GM18499 (cell line): ENCODE data around the gene RAE1.

Source experiments
- ATAC-seq: cut with Tn5 transposase; IDR thresholded peaks from one replicate; pipeline ENCODE4 v1.9.1; 2021; ENCODE audit warnings: moderate number of reproducible peaks; ENCODE audit not compliant: insufficient read depth, unreplicated experiment

The RAE1 gene

GRCh38 chr20:57384953-57385761 lies 34.1 kb downstream of the RAE1 start:
- no peak for ATAC-seq

- no peak for ATAC-seq
Measured at GRCh38 chr20:57385940-57386339, 34.9 kb downstream of the RAE1 start.

- ATAC-seq, result no peak
Measured at GRCh38 chr20:57386762-57387161, 35.7 kb downstream of the RAE1 start.

- ATAC-seq, result no peak
Measured at GRCh38 chr20:57387463-57387862, 36.4 kb downstream of the RAE1 start.

GRCh38 chr20:57387945-57388371 lies 36.9 kb downstream of the RAE1 start:
- no peak for ATAC-seq

- ATAC-seq, result no peak
Measured at GRCh38 chr20:57388953-57389694, 38.1 kb downstream of the RAE1 start.

GRCh38 chr20:57389695-57390603 lies 38.9 kb downstream of the RAE1 start:
- ATAC-seq, result no peak

- ATAC-seq, result no peak
Measured at GRCh38 chr20:57390604-57391438, 39.8 kb downstream of the RAE1 start, which contains the start of gene RBM38. RBM38 (plus strand) TSS chr20:57391396; CDS start chr20:57391582, 186 bp downstream.

GRCh38 chr20:57391439-57392301 lies 40.6 kb downstream of the RAE1 start:
- ATAC-seq, result no peak

- no peak for ATAC-seq
Measured at GRCh38 chr20:57392512-57393271, 41.6 kb downstream of the RAE1 start.

GRCh38 chr20:57393321-57394120 lies 42.5 kb downstream of the RAE1 start:
- no peak for ATAC-seq

- no peak for ATAC-seq
Measured at GRCh38 chr20:57394121-57395082, 43.3 kb downstream of the RAE1 start.

GRCh38 chr20:57395111-57395966 lies 44.3 kb downstream of the RAE1 start:
- no peak for ATAC-seq

- no peak for ATAC-seq
Measured at GRCh38 chr20:57396212-57396983, 45.3 kb downstream of the RAE1 start.
